Endodermal cell (in vitro differentiated cells): ENCODE data around the gene ADAMTS18. TPM values are rescaled to one million over a fixed set of nuclear protein-coding genes. Genes with fewer than 3 reads are reported as not detected.

ENCODE experiments used
- DNase-seq: peaks from one replicate; pipeline ENCODE4 v3.0.0-alpha.2; 2017
- H3K27ac ChIP-seq: 2 replicates; pipeline ENCODE4 v1.5.1; 2013; ENCODE audit warnings: mild to moderate bottlenecking, low read depth, low read length, moderate library complexity
- H3K27me3 ChIP-seq: 2 replicates; pipeline ENCODE4 v1.6.1; 2013; ENCODE audit warnings: mild to moderate bottlenecking, low read length, moderate library complexity; ENCODE audit not compliant: insufficient read depth, control insufficient read depth, poor library complexity, severe bottlenecking
- H3K36me3 ChIP-seq: 2 replicates; pipeline ENCODE4 v1.7.0; 2013; ENCODE audit warnings: mild to moderate bottlenecking, low read length, moderate library complexity; ENCODE audit not compliant: control insufficient read depth, insufficient read depth
- H3K4me1 ChIP-seq: one replicate; pipeline ENCODE4 v1.7.0; 2013; ENCODE audit warnings: low read length; ENCODE audit not compliant: control insufficient read depth, insufficient read depth
- H3K4me3 ChIP-seq: 2 replicates; pipeline ENCODE4 v1.5.1; 2013; ENCODE audit warnings: mild to moderate bottlenecking, low read length, moderate library complexity
- H3K9ac ChIP-seq: 2 replicates; pipeline ENCODE4 v1.6.1; 2013; ENCODE audit warnings: mild to moderate bottlenecking, low read length, moderate library complexity; ENCODE audit not compliant: poor library complexity, severe bottlenecking; ENCODE audit errors: extremely low read depth
- H3K9me3 ChIP-seq: 2 replicates; pipeline ENCODE4 v1.6.1; 2013; ENCODE audit warnings: mild to moderate bottlenecking, low read length, moderate library complexity; ENCODE audit not compliant: control insufficient read depth
- H3K27ac Mint-ChIP-seq: 2 replicates; pipeline ENCODE4 v1.8.0; 2020; ENCODE audit warnings: mixed read lengths
- H3K27me3 Mint-ChIP-seq: 2 replicates; pipeline ENCODE4 v1.8.0; 2021; ENCODE audit warnings: mild to moderate bottlenecking, mixed read lengths; ENCODE audit not compliant: insufficient read depth
- H3K36me3 Mint-ChIP-seq: 2 replicates; pipeline ENCODE4 v1.8.0; 2020; ENCODE audit warnings: low read depth, mixed read lengths
- H3K4me1 Mint-ChIP-seq: 2 replicates; pipeline ENCODE4 v1.8.0; 2020; ENCODE audit warnings: mixed read lengths
- H3K4me3 Mint-ChIP-seq: 2 replicates; pipeline ENCODE4 v1.8.0; 2020; ENCODE audit warnings: mild to moderate bottlenecking, moderate library complexity, mixed read lengths
- H3K9me3 Mint-ChIP-seq: 2 replicates; pipeline ENCODE4 v1.8.0; 2020; ENCODE audit warnings: mild to moderate bottlenecking, mixed read lengths
- WGBS, 2 experiments: methylation state at CpG; one replicate each; pipeline versions ENCODE4 v1.1.5 to v1.1.7; 2013; ENCODE audit warnings: missing lambda C conversion rate in 2 of 2, mixed read lengths in 1 of 2; ENCODE audit not compliant: insufficient coverage in 1 of 2, insufficient read length in 1 of 2; 5-methylcytosine and 5-hydroxymethylcytosine counted together
- total RNA-seq, 2 donors: library from RNA; stranded (reverse); fragmentation: NEBNext Ultra II Directional in 1 of 2; extraction: Animal tissue kit (Norgen Biotek cat#: 25700) in 1 of 2; gene quantifications; 2 replicates in 1 of 2; 3 replicates in 1 of 2; pipeline ENCODE4 v1.2.1, GENCODE V29; 2021
- TF ChIP-seq, protein P1 (sequence below): fragments of 200-600 bp; sonication (generic); conservative IDR thresholded peaks from 2 replicates; pipeline ENCODE4 v1.5.0; 2021; ENCODE audit warnings: antibody characterized with exemption, mild to moderate bottlenecking

The ADAMTS18 gene
- total RNA-seq, 2 donors from 2014 or later, result 7.9 to 12.4 TPM

DNA sequence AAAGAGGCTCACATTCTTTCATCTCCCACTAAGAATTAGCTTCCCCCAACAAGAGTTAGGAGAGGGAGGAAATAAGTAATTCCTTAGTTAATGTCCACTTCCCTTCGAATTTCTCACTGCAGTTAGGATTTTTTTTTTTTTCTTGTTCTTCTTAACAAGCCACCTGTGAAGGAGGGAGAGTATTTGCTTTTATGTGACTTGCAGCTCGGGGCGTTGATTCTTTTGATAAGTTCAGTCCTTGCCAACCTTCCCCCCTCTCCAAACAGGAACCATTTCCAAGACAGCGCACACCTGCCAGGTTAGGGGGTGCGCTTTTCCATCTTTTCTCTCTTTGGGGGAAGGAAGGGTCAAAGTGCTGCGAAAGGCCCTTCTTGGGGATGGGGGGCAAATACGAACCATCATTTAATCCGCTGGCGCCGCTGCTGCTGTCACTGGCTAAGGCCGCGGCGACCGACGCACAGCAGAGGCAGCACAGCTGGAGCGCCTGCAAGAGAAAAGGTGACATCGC, 758 bp downstream of the ADAMTS18 start:
- DNase-seq, result no peak
- TF ChIP-seq, protein P1, sequence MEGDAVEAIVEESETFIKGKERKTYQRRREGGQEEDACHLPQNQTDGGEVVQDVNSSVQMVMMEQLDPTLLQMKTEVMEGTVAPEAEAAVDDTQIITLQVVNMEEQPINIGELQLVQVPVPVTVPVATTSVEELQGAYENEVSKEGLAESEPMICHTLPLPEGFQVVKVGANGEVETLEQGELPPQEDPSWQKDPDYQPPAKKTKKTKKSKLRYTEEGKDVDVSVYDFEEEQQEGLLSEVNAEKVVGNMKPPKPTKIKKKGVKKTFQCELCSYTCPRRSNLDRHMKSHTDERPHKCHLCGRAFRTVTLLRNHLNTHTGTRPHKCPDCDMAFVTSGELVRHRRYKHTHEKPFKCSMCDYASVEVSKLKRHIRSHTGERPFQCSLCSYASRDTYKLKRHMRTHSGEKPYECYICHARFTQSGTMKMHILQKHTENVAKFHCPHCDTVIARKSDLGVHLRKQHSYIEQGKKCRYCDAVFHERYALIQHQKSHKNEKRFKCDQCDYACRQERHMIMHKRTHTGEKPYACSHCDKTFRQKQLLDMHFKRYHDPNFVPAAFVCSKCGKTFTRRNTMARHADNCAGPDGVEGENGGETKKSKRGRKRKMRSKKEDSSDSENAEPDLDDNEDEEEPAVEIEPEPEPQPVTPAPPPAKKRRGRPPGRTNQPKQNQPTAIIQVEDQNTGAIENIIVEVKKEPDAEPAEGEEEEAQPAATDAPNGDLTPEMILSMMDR, result no peak
- H3K27ac ChIP-seq, result no peak overlapping the region
- H3K4me1 ChIP-seq, result peaks cover 3% of the 10 kb centered on the region
- H3K27me3 ChIP-seq, result peaks cover 23% of the 10 kb centered on the region
- peaks cover 20% of the 10 kb centered on the region for H3K36me3 ChIP-seq
- H3K4me3 ChIP-seq, result peak overlapping the region; percentile 77
- Mint-ChIP-seq H3K27me3 (peaks cover 37% of the 10 kb centered on the region), H3K27ac (no peak overlapping the region), H3K9me3 (no peaks in the 10 kb centered on the region), H3K4me1 (peaks cover 56% of the 10 kb centered on the region), H3K36me3 (peaks cover 16% of the 10 kb centered on the region), H3K4me3 (peak overlapping the region; percentile 63)
- H3K9ac ChIP-seq, result peak overlapping the region; percentile 3
- 3% methylated on average over 13 of the region's 17 CpGs; no CpG with 5 or more reads in 1 of the 2 experiments for WGBS, 2 experiments
- peaks cover 2% of the 10 kb centered on the region for H3K9me3 ChIP-seq

DNA sequence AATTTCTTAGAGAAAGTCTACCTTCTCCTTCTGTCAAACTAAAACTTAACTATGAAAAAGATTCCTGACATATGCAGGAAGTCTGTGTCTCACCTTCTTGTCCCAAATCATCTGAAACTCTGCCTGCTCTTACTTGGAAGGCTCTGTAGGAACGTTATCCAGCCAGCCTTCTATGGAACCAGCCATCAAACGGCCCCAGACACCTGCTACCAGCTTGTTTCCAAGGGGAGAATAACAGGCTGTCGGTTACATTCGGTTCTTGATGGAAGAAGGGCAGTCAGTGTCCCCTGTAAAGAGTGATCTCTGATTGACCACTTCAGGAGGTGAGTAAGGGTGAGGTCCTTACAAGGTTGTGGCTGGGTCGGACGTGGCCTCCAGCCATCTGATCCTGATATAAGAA, 1.7 kb downstream of the ADAMTS18 start:
- peaks cover 29% of the 10 kb centered on the region for H3K36me3 ChIP-seq
- no peak overlapping the region for H3K9ac ChIP-seq
- TF ChIP-seq, protein P1, result no peak
- H3K4me3 ChIP-seq, result peak overlapping the region; percentile 77
- 84 to 100% methylated on average over 2 to 6 of the region's 6 CpGs for WGBS, 2 experiments
- peaks cover 37% of the 10 kb centered on the region for H3K27me3 Mint-ChIP-seq
- peaks cover 23% of the 10 kb centered on the region for H3K36me3 Mint-ChIP-seq
- H3K9me3 Mint-ChIP-seq, result peaks cover 3% of the 10 kb centered on the region
- no peak for DNase-seq
- peak overlapping the region; percentile 63 for H3K4me3 Mint-ChIP-seq
- H3K27me3 ChIP-seq, result peaks cover 23% of the 10 kb centered on the region
- H3K27ac Mint-ChIP-seq, result no peak overlapping the region
- H3K27ac ChIP-seq, result no peak overlapping the region
- peaks cover 11% of the 10 kb centered on the region for H3K9me3 ChIP-seq
- H3K4me1 Mint-ChIP-seq, result peaks cover 49% of the 10 kb centered on the region
- peaks cover 3% of the 10 kb centered on the region for H3K4me1 ChIP-seq

DNA sequence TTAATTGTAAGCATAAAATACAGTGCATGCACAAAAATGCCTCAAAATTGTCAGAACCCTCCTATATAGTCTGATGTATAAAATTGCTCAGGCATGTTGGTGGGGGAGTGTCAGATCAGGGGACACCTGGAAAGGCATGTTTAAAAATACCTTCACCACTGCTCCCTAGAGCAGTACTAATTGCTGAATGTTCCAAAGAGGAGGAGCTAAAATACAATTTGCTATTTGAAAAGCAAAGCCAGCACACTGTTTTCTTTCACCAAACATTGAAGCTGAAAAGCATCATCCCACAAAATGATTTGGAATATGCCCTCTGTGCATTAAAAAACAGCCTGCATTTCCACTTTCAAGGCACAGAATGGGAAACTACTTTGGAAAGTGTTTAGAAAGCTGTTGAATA, 2.6 kb downstream of the ADAMTS18 start:
- Mint-ChIP-seq H3K4me1 (peaks cover 41% of the 10 kb centered on the region), H3K27ac (no peak overlapping the region), H3K9me3 (peaks cover 4% of the 10 kb centered on the region), H3K27me3 (peaks cover 37% of the 10 kb centered on the region), H3K4me3 (peak overlapping the region; percentile 63), H3K36me3 (peaks cover 28% of the 10 kb centered on the region)
- TF ChIP-seq, protein P1, result no peak
- peaks cover 23% of the 10 kb centered on the region for H3K27me3 ChIP-seq
- H3K36me3 ChIP-seq, result peaks cover 38% of the 10 kb centered on the region
- H3K4me3 ChIP-seq, result peak overlapping the region; percentile 77
- no peak for DNase-seq
- H3K9me3 ChIP-seq, result peaks cover 14% of the 10 kb centered on the region
- no peak overlapping the region for H3K27ac ChIP-seq
- no peak overlapping the region for H3K9ac ChIP-seq
- H3K4me1 ChIP-seq, result peaks cover 3% of the 10 kb centered on the region
